Measurements from ENCODE around the gene SLC25A22.

DNA sequence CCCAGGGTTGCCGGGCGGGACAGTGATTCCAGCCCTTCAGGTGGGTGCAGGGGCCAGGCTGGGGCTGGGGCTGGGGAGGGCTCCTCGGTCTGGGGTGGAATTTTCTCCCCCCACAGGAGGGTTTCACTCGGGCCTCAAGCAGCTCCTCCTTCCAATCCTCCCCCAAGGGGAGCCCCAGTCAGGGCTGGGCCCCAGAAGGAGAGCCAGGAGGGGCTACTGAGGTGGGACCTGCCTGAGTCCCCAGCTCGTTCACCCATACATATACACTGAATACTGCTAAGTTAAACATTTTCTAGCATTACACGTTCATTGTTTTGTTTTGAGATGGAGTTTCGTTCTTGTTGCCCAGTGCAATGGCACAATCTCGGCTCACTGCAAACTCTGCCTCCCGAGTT is 28.1 kb upstream of the SLC25A22 start:
- TF ChIP-seq, protein P1, sequence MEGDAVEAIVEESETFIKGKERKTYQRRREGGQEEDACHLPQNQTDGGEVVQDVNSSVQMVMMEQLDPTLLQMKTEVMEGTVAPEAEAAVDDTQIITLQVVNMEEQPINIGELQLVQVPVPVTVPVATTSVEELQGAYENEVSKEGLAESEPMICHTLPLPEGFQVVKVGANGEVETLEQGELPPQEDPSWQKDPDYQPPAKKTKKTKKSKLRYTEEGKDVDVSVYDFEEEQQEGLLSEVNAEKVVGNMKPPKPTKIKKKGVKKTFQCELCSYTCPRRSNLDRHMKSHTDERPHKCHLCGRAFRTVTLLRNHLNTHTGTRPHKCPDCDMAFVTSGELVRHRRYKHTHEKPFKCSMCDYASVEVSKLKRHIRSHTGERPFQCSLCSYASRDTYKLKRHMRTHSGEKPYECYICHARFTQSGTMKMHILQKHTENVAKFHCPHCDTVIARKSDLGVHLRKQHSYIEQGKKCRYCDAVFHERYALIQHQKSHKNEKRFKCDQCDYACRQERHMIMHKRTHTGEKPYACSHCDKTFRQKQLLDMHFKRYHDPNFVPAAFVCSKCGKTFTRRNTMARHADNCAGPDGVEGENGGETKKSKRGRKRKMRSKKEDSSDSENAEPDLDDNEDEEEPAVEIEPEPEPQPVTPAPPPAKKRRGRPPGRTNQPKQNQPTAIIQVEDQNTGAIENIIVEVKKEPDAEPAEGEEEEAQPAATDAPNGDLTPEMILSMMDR (conservative IDR thresholded peaks at IDR 0.05; ENCODE audit: low read depth, low read length) = no peak
- no peak for TF ChIP-seq EZH2 (IDR thresholded peaks at IDR 0.05; ENCODE audit: borderline replicate concordance, low read depth, low read length, poor library complexity, severe bottlenecking)

All from A673 (cell line).